GM19395 (cell line): ENCODE measurements around the gene SMARCE1.

ENCODE experiments used
- ATAC-seq: cut with Tn5 transposase; IDR thresholded peaks from one replicate; pipeline ENCODE4 v1.9.1; 2021; ENCODE audit warnings: mild to moderate bottlenecking, moderate library complexity; ENCODE audit not compliant: unreplicated experiment

SMARCE1 gene

DNA sequence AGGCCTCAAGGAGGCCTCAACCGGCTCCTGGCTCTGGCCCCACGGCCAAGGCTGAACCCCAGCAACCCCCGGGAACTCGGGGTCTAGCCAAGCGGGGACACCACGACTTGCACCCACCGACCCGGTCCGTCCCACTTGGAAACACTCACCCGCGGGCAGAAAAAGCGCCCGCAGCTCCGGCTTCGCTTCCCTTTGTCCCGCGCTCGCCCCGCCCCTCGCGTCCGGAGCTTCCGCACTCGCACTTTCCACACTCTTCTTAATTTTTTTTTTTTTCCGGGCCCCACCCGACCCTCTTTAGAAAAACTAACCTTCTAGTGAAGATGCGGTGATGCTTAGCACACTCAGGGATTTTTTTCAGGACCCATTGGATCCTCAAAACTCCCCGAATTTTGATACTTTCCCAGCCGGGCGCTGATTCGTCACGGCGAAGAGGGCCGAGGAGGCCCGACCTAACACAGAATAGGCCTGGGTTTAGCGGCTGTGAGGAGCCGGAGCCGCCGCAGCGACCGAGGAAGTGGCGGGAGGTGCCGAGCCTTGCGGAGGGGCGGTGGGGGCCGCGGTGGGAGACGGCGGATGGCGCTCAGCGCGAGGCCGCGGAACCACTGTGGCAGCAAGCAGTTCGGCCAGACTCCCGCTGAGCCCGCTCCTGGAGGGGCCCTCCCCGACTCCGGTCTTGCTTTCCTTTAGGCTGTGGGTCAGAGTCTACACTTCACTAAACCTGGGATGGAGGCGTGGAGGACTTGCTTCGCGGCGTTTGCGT is at the start of gene SMARCE1:
Gene SMARCE1 (minus strand): TSS at position 195 of the 760 bp plus-strand sequence. CDS start 2,016 bp downstream, outside the sequence.
- no peak for ATAC-seq

DNA sequence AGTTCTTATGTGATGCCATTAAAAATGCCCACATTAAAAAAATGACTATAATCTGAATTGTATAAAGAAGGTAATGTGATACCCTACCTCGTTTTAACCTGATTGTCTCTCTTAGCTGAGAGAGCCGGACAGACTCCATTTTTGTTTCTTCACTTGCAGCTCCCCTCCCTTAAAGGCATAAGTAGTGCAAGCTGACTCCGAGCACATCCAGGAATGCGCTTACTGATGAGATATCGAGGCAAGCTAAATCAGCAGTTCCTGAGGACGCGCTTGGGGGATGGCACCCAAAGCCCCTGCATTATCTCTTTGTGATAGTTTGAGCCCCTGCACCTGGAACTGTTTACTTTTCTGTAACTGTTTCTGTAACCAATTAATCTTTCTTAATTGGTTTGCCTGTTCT is 49.7 kb upstream of the SMARCE1 start:
- ATAC-seq: no peak

DNA sequence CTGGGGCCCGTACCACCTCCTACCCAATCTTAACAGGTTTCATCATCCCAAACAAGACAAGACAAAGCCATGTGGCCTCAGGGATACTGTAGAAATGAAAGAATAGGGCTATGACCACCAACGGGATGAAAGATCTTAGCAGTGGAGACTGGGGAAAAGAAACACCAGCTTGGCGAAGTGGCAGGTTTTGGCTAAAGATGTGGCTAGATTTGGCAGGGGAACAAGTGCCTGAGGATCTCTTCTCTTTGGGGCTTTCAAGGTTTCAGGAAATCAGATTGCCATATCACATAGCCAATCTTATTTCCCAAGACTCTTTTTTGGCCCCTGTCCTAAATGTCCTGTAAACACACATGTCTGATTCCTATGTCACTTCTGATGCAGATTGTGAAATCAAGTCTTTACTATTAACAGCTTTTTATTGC is 49.0 kb upstream of the SMARCE1 start:
- no peak for ATAC-seq

DNA sequence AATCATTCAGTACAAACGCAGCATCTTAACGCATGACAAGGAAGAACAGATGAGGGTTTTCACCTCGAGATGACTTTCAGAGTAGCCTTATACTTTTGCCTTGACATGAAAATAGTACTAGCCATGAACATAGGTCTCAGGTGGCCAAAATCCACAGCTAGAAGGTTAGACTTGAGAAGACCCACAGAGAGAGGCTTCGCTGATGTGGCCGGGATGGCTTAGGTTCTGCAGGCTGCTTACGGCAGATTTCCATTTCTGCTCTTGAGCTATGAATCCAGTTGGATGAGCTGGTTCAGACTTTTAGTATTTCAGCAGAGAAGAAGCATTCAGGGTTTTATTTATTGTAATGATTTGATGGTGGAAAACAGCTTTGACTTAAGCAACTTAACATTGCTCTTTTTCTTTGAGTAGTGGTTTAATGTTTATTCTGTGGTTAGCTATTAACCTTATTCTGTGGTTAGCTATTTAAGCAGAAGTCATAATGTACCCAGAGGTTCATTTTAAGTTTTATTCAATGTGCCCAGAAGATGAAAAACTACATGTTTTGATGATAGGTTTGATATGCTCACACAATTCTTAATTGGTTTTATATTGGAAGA is 48.4 kb upstream of the SMARCE1 start:
- ATAC-seq: no peak

DNA sequence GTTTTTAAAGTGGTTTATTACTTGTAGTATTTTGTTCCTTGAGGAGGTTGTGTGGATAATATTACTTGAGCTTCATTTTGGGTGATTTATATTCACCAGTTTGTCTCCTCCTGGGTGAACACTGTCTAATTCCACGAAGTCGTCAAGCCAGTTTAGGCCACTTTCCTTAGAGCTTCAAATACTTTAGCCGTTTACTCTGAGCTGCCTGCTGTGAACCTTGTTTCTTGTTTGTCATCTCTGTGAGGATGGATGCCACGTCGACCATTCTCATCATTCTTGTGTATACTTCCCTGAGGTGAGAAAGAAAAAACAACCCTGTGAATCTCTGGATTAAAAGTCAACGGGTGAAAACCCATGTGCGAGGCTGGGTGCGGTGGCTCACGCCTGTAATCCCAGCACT is 47.0 kb upstream of the SMARCE1 start:
- no peak for ATAC-seq

DNA sequence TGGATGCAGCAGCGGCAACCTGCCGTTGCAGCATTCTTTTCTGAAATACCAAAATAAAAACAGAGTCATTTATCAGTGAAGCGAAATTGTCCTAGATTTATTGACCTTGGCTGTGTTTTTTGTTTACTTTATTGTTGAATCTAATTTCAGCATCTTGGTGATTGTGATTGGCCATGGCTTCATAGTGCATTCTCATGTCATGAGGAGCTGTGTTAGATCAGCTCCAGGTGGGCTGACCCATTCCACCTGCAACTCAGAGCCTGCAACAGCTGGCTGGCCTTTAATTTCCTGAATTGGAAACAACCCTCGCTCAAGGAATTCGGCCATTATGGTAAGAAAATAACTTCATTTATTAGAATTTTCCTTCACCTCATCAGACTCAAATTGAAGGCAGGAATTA is 39.5 kb upstream of the SMARCE1 start:
- ATAC-seq: no peak

DNA sequence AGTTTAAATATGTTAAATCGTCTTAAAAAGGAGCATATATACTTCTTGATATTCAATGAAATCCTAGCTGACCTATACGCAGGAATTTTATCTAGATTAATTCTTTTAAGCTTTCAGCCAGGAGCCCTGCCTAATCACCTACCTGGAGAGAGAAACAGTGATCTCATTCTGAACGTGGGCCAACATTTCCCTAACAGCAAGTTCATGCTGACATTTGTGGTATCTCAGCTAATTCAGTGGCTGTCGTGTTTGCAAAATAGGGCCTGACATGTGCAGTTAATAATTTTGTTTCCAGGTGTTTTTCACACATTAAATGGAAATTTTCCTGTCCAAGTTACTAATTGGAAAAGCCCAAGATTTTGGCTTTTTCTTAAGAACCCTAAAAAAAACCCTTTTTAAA is 38.6 kb upstream of the SMARCE1 start:
- ATAC-seq: no peak

DNA sequence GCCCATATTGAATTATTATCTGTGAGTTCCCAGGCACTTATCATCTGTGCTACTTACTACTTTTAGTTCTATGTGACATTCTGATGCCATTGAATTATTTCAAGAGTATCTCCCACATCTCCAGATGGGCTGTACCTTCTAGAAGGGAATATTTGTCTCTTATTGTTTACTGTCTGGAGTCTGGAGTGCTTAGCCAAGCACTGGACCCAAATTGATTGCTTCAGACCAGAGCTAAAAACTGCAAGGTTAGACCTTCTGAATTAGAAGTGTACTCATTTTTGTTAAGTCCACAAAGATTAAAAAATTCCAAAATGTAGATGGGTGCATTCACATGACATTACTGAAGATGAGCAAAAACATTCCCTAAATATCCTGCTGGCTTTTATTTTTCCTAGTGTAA is 33.4 kb upstream of the SMARCE1 start:
- no peak for ATAC-seq

DNA sequence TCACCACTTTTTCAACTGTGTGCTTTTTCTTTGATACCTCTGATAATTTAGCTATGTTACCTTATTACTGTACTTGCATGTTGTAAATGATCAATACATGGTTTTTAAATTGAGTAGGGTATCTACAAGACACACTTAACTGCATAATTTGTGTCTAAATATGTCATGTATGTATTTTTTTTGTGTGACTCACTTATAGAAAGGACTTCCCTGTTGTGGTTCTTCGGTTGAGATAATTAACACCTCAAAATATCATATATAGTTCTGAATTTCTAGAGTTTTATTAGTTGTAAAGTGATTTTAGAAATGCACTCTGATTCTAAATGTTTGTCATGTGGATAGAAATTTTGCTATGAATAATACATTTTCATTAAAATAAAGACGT is 31.9 kb upstream of the SMARCE1 start:
- no peak for ATAC-seq

DNA sequence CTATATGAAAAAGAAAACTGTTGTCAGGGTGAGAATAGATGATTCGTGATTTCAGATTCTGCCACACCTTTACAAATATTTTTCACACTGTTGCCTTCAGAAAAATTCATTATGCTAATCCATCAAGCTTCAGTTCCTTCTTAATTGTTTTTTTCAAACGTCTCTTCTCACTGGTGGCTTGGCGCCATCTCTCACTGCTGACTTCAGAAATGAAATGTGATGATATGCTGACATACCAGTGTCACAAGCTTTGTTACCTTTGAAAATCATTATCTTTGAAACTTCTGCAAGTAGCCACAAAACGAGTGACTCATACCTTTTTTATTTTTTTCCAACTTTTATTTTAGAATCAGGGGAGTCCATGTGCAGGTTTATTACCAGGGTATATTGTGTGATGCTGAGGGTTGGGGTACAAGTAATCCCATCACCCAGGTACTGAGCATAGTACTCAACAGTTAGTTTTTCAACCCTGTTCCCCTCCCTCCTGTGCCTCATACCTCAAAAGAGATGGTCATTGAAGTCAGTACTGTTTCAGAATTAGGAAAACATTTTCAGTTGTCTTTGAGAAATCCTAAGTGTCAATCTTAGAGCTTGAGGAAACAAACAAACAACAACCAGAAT is 31.4 kb upstream of the SMARCE1 start:
- ATAC-seq: no peak

DNA sequence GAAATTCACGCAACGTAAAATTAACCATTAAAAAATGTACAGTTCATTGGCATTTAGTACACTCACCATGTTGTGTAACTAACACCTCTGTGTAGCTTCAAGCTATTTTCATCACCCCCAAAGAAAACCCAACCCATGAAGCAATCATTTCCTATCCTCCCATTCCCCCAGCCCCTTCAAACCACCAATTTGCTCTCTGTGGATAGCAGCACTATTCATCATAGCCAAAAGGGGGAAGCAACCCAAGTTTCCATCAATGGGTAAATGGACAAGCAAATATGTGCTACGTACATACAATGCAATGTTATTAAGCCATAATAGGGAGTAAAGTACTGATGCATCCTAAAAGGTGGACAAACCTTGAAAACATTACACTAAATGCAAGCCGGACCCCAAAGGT is 28.3 kb upstream of the SMARCE1 start:
- ATAC-seq: no peak

DNA sequence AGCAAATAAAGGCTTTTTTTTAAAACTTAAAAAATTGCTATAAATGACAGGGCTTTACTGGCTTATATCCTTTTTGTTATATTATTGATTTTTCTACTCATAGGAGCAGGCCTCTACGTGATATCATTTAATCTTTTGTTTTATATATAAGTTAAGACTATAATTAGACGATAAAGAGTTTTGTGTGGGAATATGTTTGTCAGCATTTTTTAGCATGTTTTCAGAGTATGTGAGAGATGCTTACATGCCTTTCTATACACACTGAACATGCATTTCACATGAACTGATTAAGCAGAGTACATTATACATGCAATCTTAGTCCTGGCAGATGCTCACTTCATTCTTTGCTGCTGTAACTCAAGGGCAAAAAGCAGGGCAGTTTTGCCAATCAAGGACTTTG is 25.0 kb upstream of the SMARCE1 start:
- ATAC-seq: no peak

DNA sequence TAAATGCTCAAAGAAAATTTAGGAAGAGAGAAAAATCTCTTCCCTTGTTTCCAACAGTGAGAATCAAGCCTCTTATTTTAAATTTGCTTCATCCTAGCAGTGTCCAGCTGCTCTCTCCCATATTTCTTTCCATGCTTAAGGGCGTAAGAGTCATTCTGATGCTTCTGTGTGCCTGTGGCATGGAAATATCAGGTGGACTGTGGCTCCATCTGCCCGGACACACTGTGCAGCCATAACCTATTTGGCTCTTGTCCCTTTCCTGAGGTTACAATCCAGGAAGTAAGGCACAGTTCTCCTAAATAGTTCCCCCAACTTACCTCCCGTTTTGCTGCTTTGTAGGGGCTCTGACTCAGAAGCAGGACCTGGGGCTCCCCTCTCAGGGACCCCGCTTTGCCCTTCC is 23.7 kb upstream of the SMARCE1 start:
- ATAC-seq: no peak

DNA sequence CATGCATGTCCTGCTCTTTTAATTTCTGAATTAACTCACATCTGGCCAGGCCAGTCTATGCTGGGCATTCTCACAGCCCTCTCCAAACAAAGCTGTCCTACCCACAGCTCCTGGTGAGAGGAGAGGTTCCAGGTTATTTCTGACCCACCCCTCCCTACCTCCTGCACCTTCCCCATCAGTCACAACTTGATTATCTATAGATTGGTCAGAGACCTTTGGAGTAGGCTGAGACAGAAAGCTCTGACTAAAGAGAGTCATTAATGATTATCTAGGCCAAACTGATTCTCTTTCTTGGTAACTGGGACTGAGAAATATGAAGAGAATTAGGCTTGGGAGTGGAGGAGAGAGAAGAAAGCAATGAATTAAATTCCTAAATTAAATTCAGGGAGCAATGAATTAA is 18.7 kb upstream of the SMARCE1 start:
- ATAC-seq: no peak

DNA sequence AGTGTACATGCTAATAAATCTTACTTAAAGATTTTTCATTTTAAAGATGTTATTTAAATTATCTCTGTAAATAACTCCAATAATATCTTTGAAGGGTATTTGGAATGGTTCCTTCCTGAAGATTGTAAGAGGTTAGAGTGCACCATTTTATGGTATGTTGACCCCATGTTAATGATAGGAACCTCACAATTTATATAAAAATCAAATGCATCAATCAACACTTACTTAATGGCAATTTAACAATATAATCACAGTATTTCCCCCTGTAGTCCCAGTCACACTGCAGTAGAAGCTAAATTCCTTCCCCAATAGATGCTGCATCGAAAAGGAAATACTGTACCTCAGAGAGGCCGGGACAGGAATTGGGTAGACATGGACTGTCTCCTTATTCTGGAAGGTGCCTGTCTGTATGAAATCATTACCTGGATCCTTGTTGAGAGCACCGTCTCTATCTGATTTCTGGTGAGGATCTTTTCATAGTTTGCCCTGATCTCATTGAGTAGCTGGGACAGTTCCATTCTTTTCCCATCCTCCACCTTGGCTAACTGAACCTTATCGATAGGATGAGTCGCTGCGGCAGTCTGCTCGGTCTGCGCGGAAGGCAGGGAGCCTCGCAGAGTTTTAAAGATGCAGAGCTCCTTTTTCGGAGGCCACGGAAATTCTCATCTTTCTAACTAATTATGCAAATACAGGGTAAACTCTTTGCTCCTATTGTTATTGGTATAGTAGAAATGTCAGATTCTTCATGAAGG is 17.1 kb upstream of the SMARCE1 start, which contains the start of gene KRT222:
Gene KRT222 (minus strand): TSS at position 596 of the 752 bp plus-strand sequence. CDS start 78 bp downstream, at position 518.
- ATAC-seq: no peak

DNA sequence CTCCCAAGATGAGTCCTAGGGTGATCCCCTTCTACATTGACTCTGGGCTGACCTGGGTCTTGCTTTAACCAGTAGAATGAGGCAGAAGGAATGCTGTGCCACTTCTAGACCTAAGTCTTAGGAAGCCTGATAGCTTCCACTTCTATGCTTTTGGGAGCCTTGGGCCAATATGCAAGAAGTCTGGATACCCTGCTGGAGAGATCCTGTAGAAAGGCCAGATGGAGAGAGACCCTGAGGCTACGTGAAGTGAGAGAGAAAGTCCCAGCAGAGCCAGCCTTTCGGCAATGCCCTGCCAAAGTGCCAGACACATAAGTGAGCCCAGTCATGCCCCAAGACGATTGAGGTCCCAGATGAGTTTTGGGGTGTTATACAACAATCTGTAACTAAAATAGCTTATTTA is 15.6 kb upstream of the SMARCE1 start:
- ATAC-seq: no peak

DNA sequence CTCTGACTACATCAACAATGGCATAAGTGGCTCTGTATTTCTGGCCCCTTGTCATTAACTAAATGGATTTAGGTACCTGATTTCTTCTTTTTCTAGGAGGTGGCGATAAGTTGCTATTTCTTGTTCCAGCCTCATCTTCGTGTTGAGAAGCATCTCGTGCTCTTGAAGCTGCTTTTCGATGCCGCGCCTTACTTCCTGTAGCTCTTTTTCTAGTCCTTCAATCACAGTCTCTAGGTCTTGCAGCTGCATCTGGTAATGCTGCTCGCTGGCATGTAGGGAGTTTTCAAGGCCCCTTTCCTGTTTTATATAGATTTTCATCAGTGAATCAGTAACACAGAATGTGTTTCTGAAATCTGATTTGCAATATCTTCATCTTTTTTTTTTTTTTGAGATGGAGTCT is 12.3 kb upstream of the SMARCE1 start:
- ATAC-seq: no peak

DNA sequence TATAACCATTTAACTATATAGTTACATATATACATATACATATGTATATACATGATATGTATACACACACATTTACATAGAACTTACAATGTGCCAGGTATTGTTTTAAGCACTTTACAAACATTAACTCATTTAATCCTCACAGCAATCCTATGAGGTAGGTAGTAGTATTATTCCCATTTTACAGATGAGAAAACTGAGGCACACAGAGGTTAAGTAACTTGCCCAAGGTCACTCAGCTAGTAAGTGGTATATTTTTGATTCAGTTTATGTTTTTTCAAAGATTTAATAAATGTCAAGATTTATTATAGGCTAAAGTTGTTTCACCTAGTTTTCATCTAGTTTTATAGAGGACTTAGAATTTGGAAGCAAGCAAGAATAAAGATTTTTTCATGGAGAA is 10.8 kb upstream of the SMARCE1 start:
- ATAC-seq: no peak

DNA sequence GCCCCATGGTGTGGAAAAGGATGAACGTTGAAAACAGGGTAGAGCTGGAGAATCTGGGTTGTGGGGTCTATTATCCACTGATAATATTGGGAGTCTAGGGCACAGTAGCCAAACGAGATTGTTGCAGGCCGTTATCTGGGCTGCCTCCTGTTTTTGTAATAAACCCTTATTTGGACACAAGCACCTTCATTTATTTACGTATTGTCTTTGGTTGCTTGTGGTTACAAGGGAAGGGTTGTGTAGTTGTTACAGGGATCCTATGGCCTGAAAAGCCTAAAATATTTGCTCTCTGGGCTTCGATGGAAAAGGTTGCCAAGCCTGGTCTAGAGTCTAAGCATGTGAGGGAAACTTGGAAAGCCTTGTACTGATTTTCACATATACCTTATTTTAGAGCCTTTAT is 4.3 kb upstream of the SMARCE1 start:
- no peak for ATAC-seq

DNA sequence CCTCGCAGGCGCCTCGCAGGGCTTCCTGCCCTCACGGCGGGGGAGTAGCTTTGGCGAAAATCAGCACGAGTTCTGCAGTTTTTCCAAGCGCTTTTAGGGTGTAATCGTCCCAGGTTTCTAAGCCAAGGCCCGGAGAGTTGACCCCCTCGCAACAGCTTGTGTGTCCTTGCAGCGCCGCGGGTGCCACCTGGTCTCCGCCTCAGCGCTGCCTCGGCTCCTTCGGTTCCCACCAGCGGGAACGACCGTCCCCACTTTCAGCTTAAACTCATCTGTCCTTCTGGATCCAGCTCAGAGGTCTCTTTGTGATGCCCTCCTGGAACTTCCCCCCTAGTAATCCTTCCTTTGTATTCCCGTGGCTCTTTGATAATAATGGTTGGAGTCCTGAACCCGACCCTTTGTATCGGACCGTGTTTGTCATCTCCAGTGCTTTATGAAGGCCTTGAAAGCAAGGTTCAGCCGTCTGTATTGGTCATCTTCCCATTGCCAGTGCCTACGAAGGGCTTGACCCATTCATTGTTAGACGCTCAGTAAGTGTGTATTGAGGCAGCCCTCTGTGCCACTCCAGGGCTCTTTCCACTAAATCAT is 858 bp upstream of the SMARCE1 start:
- ATAC-seq: no peak
